Suprapubic skin (tissue), 4 donors: Measurements from ENCODE around the gene SRPRB.

Experiments
- POLR2A ChIP-seq, 2 donors: fragments of 450-650 bp; IDR thresholded peaks; one replicate each; pipeline ENCODE4 v1.6.1; 2017; ENCODE audit warnings: antibody characterized with exemption in 2 of 2, mild to moderate bottlenecking in 2 of 2, moderate library complexity in 2 of 2
- POLR2AphosphoS5 ChIP-seq, 3 donors: sonication (generic); formaldehyde crosslinking; IDR thresholded peaks; one replicate each; pipeline ENCODE4 v1.6.1; 2017; ENCODE audit warnings: antibody characterized with exemption in 3 of 3
- TF ChIP-seq, protein P1 (sequence below), 2 donors: fragments of 200-600 bp in 1 of 2; fragments of 450-650 bp in 1 of 2; sonication (generic) in 1 of 2; IDR thresholded peaks; one replicate each; pipeline ENCODE4 v1.5.1; 2016 to 2019; ENCODE audit warnings: antibody characterized with exemption in 2 of 2, mild to moderate bottlenecking in 1 of 2, moderate library complexity in 1 of 2

DNA sequence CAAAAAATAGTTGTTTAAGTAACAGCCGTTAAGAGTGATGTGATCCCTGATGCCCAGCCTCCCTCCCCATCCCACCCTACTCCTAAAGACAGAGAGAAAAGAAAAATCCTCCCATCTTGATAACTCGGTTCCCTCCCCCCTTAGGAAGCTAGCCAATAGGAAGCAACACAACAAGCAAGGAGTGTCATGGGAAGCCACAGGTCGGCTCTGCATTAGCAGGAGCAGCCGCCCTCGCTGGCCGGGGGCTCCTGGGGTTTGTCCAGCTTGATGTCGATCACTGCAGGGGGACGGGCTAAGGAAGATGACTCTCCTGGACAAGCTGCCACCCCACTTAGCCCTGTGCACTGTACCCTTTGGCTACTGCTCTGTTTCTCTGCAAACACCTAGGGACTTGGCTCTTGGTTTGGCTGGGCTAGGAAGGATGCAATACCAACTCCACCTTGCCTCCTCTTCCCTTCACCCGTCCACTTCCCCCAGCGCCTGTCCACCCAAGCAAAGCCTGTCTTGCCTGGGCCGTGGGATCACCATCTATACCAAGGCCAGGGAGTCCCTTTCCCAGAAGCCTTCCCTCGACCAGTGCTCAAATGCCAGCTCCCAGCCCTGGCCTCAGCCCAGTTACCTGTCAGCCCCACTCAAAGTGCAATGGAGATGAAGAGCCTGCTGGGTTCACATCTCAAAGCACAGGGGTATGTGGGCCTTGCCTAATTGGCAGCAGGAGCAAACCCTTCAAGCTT, 23.1 kb downstream of the SRPRB start:
- TF ChIP-seq, protein P1, sequence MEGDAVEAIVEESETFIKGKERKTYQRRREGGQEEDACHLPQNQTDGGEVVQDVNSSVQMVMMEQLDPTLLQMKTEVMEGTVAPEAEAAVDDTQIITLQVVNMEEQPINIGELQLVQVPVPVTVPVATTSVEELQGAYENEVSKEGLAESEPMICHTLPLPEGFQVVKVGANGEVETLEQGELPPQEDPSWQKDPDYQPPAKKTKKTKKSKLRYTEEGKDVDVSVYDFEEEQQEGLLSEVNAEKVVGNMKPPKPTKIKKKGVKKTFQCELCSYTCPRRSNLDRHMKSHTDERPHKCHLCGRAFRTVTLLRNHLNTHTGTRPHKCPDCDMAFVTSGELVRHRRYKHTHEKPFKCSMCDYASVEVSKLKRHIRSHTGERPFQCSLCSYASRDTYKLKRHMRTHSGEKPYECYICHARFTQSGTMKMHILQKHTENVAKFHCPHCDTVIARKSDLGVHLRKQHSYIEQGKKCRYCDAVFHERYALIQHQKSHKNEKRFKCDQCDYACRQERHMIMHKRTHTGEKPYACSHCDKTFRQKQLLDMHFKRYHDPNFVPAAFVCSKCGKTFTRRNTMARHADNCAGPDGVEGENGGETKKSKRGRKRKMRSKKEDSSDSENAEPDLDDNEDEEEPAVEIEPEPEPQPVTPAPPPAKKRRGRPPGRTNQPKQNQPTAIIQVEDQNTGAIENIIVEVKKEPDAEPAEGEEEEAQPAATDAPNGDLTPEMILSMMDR (IDR thresholded peaks at IDR 0.05): no peak
- TF ChIP-seq POLR2AphosphoS5 (IDR thresholded peaks at IDR 0.05) (no peak), POLR2A (IDR thresholded peaks at IDR 0.05) (no peak)
